ENCODE results near the gene WDR45B. TPM values are rescaled to one million over a fixed set of nuclear protein-coding genes. Genes with fewer than 3 reads are reported as not detected.

The WDR45B gene
- total RNA-seq, 1 experiment from 2014 or later: 96.5 TPM

DNA sequence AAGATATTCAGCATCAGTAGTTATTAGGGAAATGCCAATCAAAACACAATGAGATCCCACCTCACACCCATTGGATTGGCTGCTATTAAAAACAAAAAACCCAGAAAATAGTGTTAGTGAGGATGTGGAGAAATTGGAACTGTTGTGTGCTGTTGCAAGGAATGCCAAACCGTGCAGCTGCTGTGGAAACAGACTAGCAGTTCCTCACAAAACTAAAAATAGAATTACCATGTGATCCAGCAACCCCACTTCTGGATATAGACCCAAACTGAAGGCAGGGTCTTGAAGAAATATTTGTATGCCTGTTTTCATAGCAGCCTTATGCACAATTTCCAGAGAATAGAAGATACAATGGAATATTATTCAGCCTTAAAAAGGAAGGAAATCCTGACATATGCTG is 82.7 kb downstream of the WDR45B start:
- H3K9me3 Mint-ChIP-seq: no peaks in the 10 kb centered on the region
- no peak for ATAC-seq
- no peak overlapping the region; the same call in 1 of the 2 replicates for H3K27ac Mint-ChIP-seq
- H3K27me3 Mint-ChIP-seq (ENCODE audit: low read depth): no peaks in the 10 kb centered on the region
- H3K36me3 Mint-ChIP-seq: peaks cover 35% of the 10 kb centered on the region
- TF ChIP-seq TCF7 (CRISPR knock-in tag; IDR thresholded peaks at IDR 0.05; ENCODE audit: low read depth) (no peak), ZNF263 (CRISPR knock-in tag; IDR thresholded peaks at IDR 0.05; ENCODE audit: low read depth) (no peak), SMAD3 (CRISPR knock-in tag; IDR thresholded peaks at IDR 0.05; ENCODE audit: borderline replicate concordance) (no peak), MYBL2 (CRISPR knock-in tag; IDR thresholded peaks at IDR 0.05) (no peak), ZNF219 (CRISPR knock-in tag; IDR thresholded peaks at IDR 0.05; ENCODE audit: borderline replicate concordance) (no peak)
- TF ChIP-seq, protein P1, sequence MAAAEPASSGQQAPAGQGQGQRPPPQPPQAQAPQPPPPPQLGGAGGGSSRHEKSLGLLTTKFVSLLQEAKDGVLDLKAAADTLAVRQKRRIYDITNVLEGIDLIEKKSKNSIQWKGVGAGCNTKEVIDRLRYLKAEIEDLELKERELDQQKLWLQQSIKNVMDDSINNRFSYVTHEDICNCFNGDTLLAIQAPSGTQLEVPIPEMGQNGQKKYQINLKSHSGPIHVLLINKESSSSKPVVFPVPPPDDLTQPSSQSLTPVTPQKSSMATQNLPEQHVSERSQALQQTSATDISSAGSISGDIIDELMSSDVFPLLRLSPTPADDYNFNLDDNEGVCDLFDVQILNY (CRISPR knock-in tag; IDR thresholded peaks at IDR 0.05): no peak
- TF ChIP-seq, protein P2, sequence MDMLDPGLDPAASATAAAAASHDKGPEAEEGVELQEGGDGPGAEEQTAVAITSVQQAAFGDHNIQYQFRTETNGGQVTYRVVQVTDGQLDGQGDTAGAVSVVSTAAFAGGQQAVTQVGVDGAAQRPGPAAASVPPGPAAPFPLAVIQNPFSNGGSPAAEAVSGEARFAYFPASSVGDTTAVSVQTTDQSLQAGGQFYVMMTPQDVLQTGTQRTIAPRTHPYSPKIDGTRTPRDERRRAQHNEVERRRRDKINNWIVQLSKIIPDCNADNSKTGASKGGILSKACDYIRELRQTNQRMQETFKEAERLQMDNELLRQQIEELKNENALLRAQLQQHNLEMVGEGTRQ (CRISPR knock-in tag; IDR thresholded peaks at IDR 0.05): no peak
- TF ChIP-seq, protein P3, sequence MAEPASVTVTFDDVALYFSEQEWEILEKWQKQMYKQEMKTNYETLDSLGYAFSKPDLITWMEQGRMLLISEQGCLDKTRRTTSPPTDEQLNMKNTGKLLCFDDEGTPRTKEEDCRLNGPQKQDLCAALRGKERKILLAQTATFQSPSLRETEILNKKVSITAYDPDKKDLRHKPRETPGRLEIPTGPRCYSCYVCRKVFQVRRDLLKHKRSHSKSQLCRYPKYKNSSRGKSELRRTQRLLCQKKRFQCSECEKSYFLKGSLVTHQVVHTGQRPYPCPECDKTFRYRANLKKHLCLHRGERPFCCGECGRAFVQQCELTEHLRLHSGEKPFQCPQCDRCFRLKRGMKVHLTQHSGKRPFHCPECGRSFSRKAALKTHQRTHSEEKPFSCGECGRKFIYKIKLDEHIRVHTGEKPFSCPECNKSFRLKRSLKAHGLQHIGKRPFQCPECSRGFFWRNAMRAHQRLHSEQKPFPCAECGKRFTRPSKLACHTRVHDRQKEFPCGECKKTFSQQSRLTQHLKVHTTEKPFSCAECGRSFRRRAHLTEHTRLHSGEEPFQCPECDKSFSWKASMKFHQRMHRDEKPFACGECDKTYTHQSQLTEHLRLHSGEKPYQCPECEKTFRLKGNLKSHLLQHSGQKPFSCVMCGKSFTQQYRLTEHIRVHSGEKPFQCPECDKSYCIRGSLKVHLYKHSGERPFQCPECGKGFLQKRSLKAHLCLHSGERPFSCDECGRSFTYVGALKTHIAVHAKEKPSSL (CRISPR knock-in tag; conservative IDR thresholded peaks at IDR 0.05): no peak
- H3K4me3 Mint-ChIP-seq: no peak overlapping the region
- ChIA-PET CTCF (no interaction called here), POLR2A (interaction anchor here (0.7 kb wide), 1 partner anchor 45 kb away, joined by 3 read pairs; no protein-coding TSS in a partner anchor)
- H3K4me1 Mint-ChIP-seq: peaks cover 23% of the 10 kb centered on the region
- DNase-seq (ENCODE audit: low spot score): no peak

Small RNAs within 50 kb of the gene (microRNA-seq; reads per million reads assigned to microRNA genes)
- 1.7 reads per million for gene MIR4525 (ENCODE audit: borderline number of aligned reads)

Other genes with a start within 250 kb of the WDR45B start
- 36.0 to 40.0 TPM (median 37.1 TPM) in 3 replicates for gene HEXD, start 230.1 kb downstream of the WDR45B start, total RNA-seq (2021)
- gene OGFOD3, start 229.9 kb downstream of the WDR45B start, total RNA-seq (2021): 20.4 to 24.0 TPM (median 22.5 TPM) in 3 replicates
- gene CYBC1, start 197.7 kb downstream of the WDR45B start, total RNA-seq (2021): 61.5 to 71.7 TPM (median 65.5 TPM) in 3 replicates
- gene NARF, start 189.7 kb downstream of the WDR45B start, total RNA-seq (2021): 96.7 to 125 TPM (median 117 TPM) in 3 replicates
- gene FOXK2, start 128.7 kb downstream of the WDR45B start, total RNA-seq (2021): 57.7 to 65.7 TPM (median 62.7 TPM) in 3 replicates
- gene RAB40B, start 50.3 kb upstream of the WDR45B start, total RNA-seq (2021): 2.7 to 4.4 TPM (median 3.1 TPM) in 3 replicates
- 19.7 to 24.4 TPM (median 23.2 TPM) in 3 replicates for gene FN3KRP, start 68.3 kb upstream of the WDR45B start, total RNA-seq (2021)
- 19.3 to 23.6 TPM (median 21.2 TPM) in 3 replicates for gene FN3K, start 87.2 kb upstream of the WDR45B start, total RNA-seq (2021)
- gene TBCD, start 103.6 kb upstream of the WDR45B start, total RNA-seq (2021): 170 to 176 TPM (median 173 TPM) in 3 replicates
- gene ZNF750, start 191.6 kb upstream of the WDR45B start, total RNA-seq (2021): 0.04 to 0.07 TPM in 2 of 3 replicates, not detected in the other